ENCODE results near the gene NTF3. TPM values are rescaled to one million over a fixed set of nuclear protein-coding genes. Genes with fewer than 3 reads are reported as not detected.

NTF3 gene
- polyA plus RNA-seq, 1 donor (not counting 4 experiments of a cell fraction or from before 2014, with no cell fraction given): not detected

DNA sequence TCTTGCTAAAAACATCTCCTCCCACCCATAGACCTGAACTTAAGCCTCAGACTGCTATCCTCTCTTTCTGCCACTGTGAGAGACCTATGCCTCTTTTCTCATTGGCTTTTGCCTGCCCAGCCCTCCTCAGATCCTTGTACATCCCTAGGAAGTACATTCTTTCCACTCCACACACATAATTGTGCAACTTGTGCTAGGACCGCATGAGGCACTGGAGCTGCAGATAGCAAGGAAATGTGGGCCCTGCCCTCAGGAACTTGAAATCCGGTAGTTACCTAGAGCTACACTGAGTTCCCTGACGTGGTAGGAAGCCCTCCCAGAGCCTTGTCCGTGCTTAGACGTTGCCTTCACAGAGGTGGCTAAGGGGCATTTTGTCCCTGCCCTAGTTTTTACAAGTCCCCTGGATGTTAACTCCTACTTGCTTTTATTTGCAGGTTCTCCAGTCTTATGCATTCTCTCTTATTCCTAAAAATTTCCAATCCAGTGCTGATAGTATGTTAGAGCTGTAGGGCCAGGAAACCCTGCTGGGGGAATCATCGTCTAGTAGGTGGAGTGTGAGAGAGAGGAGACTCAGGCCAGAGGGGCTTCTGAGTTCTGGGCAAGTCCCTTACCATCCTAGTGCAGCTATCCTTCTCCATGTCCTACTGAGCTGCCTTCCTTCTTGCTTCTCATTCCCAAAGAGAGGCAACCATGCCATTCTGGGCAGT lies 41.3 kb downstream of the NTF3 start:
- no peaks in the 10 kb centered on the region for H4K20me1 ChIP-seq (ENCODE audit: control insufficient read depth, extremely low read depth, insufficient read depth, low read length)
- dilution Hi-C loops (cut with MboI; ENCODE audit: extremely low pct_ligation_motif_present, low sequenced_read_pairs): no loop called here
- H3K4me2 ChIP-seq (ENCODE audit: control insufficient read depth, extremely low read depth, insufficient read depth, low read depth, low read length): no peak overlapping the region
- no peaks in the 10 kb centered on the region for H3K9me1 ChIP-seq (ENCODE audit: control insufficient read depth, extremely low read depth, insufficient read depth, low read length)
- H2AFZ ChIP-seq (ENCODE audit: control insufficient read depth, low read length): no peak overlapping the region
- H3K79me2 ChIP-seq (ENCODE audit: control insufficient read depth, insufficient read depth, low read length): no peaks in the 10 kb centered on the region
- no peaks in the 10 kb centered on the region for H3K9me3 ChIP-seq (ENCODE audit: control insufficient read depth, low read depth, low read length)
- H3K27me3 ChIP-seq (ENCODE audit: control insufficient read depth, extremely low read depth, insufficient read depth, low read length): peaks cover 5% of the 10 kb centered on the region
- FAIRE-seq (no peak), DNase-seq (ENCODE audit: low read depth, low spot score) (no peak)
- TF ChIP-seq, protein P1, sequence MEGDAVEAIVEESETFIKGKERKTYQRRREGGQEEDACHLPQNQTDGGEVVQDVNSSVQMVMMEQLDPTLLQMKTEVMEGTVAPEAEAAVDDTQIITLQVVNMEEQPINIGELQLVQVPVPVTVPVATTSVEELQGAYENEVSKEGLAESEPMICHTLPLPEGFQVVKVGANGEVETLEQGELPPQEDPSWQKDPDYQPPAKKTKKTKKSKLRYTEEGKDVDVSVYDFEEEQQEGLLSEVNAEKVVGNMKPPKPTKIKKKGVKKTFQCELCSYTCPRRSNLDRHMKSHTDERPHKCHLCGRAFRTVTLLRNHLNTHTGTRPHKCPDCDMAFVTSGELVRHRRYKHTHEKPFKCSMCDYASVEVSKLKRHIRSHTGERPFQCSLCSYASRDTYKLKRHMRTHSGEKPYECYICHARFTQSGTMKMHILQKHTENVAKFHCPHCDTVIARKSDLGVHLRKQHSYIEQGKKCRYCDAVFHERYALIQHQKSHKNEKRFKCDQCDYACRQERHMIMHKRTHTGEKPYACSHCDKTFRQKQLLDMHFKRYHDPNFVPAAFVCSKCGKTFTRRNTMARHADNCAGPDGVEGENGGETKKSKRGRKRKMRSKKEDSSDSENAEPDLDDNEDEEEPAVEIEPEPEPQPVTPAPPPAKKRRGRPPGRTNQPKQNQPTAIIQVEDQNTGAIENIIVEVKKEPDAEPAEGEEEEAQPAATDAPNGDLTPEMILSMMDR (optimal IDR thresholded peaks at IDR 0.05 in 1 of 3, IDR thresholded peaks at IDR 0.05 in 1 of 3, conservative IDR thresholded peaks at IDR 0.05 in 1 of 3; ENCODE audit: extremely low read depth in 1 of 3, insufficient read depth in 2 of 3, low read length in 3 of 3): no peak
- TF ChIP-seq EZH2 (IDR thresholded peaks at IDR 0.05; ENCODE audit: low read length): no peak
- no peak overlapping the region for H3K4me3 ChIP-seq (ENCODE audit: control insufficient read depth in 2 of 3, extremely low read depth in 1 of 3, insufficient read depth in 2 of 3, low read depth in 1 of 3, low read length in 3 of 3)
- no peaks in the 10 kb centered on the region for H3K4me1 ChIP-seq (ENCODE audit: control insufficient read depth, extremely low read depth, insufficient read depth, low read length)
- H3K27ac ChIP-seq (ENCODE audit: control insufficient read depth, insufficient read depth, low read length): no peak overlapping the region
- H3K9ac ChIP-seq (ENCODE audit: control insufficient read depth, extremely low read depth, insufficient read depth, low read length): no peak overlapping the region
- H3K36me3 ChIP-seq (ENCODE audit: control insufficient read depth in 2 of 2, extremely low read depth in 1 of 2, insufficient read depth in 2 of 2, low read length in 2 of 2): no peaks in the 10 kb centered on the region

DNA sequence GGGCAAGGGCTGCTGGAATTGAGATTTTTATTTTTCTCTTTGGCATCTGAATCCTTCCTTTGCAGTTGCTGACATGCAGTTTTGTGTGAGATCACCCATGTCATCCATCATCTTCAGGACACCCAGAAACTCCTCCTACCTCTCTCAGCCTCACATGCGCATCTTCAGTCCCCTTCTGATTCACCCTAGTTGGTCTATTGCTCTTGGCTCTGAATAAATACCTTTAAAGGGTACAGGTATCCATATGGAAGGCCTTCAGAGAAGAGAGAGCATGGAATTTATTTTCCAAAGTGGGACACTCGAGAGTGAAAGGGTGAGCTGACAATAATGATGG lies 41.8 kb downstream of the NTF3 start:
- Histone ChIP-seq H3K4me2 (ENCODE audit: control insufficient read depth, extremely low read depth, insufficient read depth, low read depth, low read length) (no peak overlapping the region), H3K27me3 (ENCODE audit: control insufficient read depth, extremely low read depth, insufficient read depth, low read length) (peaks cover 5% of the 10 kb centered on the region), H3K4me1 (ENCODE audit: control insufficient read depth, extremely low read depth, insufficient read depth, low read length) (no peaks in the 10 kb centered on the region), H3K79me2 (ENCODE audit: control insufficient read depth, insufficient read depth, low read length) (no peaks in the 10 kb centered on the region), H3K27ac (ENCODE audit: control insufficient read depth, insufficient read depth, low read length) (no peak overlapping the region), H2AFZ (ENCODE audit: control insufficient read depth, low read length) (no peak overlapping the region), H4K20me1 (ENCODE audit: control insufficient read depth, extremely low read depth, insufficient read depth, low read length) (no peaks in the 10 kb centered on the region), H3K9me3 (ENCODE audit: control insufficient read depth, low read depth, low read length) (no peaks in the 10 kb centered on the region), H3K9ac (ENCODE audit: control insufficient read depth, extremely low read depth, insufficient read depth, low read length) (no peak overlapping the region), H3K36me3 (ENCODE audit: control insufficient read depth in 2 of 2, extremely low read depth in 1 of 2, insufficient read depth in 2 of 2, low read length in 2 of 2) (no peaks in the 10 kb centered on the region), H3K9me1 (ENCODE audit: control insufficient read depth, extremely low read depth, insufficient read depth, low read length) (no peaks in the 10 kb centered on the region), H3K4me3 (ENCODE audit: control insufficient read depth in 2 of 3, extremely low read depth in 1 of 3, insufficient read depth in 2 of 3, low read depth in 1 of 3, low read length in 3 of 3) (no peak overlapping the region)
- FAIRE-seq (no peak), DNase-seq (ENCODE audit: low read depth, low spot score) (no peak)
- dilution Hi-C loops (cut with MboI; ENCODE audit: extremely low pct_ligation_motif_present, low sequenced_read_pairs): no loop called here
- TF ChIP-seq, protein P1 (optimal IDR thresholded peaks at IDR 0.05 in 1 of 3, IDR thresholded peaks at IDR 0.05 in 1 of 3, conservative IDR thresholded peaks at IDR 0.05 in 1 of 3; ENCODE audit: extremely low read depth in 1 of 3, insufficient read depth in 2 of 3, low read length in 3 of 3): no peak
- TF ChIP-seq EZH2 (IDR thresholded peaks at IDR 0.05; ENCODE audit: low read length): no peak
